A673 (cell line): ENCODE data around the gene SMIM38. TPM values are rescaled to one million over a fixed set of nuclear protein-coding genes. Genes with fewer than 3 reads are reported as not detected.
"Not testable (repeated sequence)": the region's sequence is repeated elsewhere in the genome, so short reads cannot be mapped to it uniquely, and the experiment has no call there.

Experiments
- BruUV-seq: library from RNA; stranded (reverse); fragments of 400-500 nt; replicated peaks from 2 replicates; lab custom pipeline; 2021; lab: Mats Ljungman, UMichigan
- CTCF ChIA-PET: fragments of 300-600 bp; sonication (Branson Sonifier 250); formaldehyde crosslinking; loops from one replicate; lab custom pipeline; 2022; ENCODE audit warnings: antibody characterized with exemption; lab: Charles Lee
- POLR2A ChIA-PET: fragments of 300-600 bp; sonication (Branson Sonifier 250); formaldehyde crosslinking; loops from one replicate; lab custom pipeline; 2022; ENCODE audit warnings: antibody characterized with exemption; ENCODE audit not compliant: low non-redundant PET; lab: Charles Lee
- DNase-seq: peaks from one replicate; pipeline ENCODE4 v3.0.0-alpha.2; 2015; ENCODE audit warnings: low spot score
- H3K27ac ChIP-seq: fragments of 200-600 bp; sonication (generic); 2 replicates; pipeline ENCODE4 v1.5.1; 2016; ENCODE audit warnings: mixed run types, low read depth, mild to moderate bottlenecking, mixed read lengths, antibody characterized with exemption, low read length; ENCODE audit not compliant: poor library complexity, severe bottlenecking
- H3K27me3 ChIP-seq: fragments of 200-600 bp; sonication (generic); replicated peaks from 2 replicates; pipeline ENCODE4 v1.6.1; 2017; ENCODE audit warnings: mixed run types, low read depth, mild to moderate bottlenecking, mixed read lengths, antibody characterized with exemption, low read length; ENCODE audit not compliant: insufficient read depth, poor library complexity
- H3K36me3 ChIP-seq: fragments of 200-600 bp; sonication (generic); 2 replicates; pipeline ENCODE4 v1.6.1; 2016; ENCODE audit warnings: mixed run types, mild to moderate bottlenecking, mixed read lengths, antibody characterized with exemption, low read length; ENCODE audit not compliant: insufficient read depth, poor library complexity, severe bottlenecking
- H3K4me1 ChIP-seq: fragments of 200-600 bp; sonication (generic); 2 replicates; pipeline ENCODE4 v1.6.1; 2017; ENCODE audit warnings: mixed run types, mild to moderate bottlenecking, mixed read lengths, antibody characterized with exemption, low read length; ENCODE audit not compliant: insufficient read depth, poor library complexity, severe bottlenecking
- H3K4me3 ChIP-seq: fragments of 200-600 bp; sonication (generic); 2 replicates; pipeline ENCODE4 v1.5.1; 2016; ENCODE audit warnings: low read depth, mixed run types, mild to moderate bottlenecking, mixed read lengths, low read length; ENCODE audit not compliant: poor library complexity, severe bottlenecking
- H3K9me3 ChIP-seq: fragments of 200-600 bp; sonication (generic); 2 replicates; pipeline ENCODE4 v1.6.1; 2016; ENCODE audit warnings: mixed run types, low read depth, mild to moderate bottlenecking, mixed read lengths, antibody characterized with exemption, low read length; ENCODE audit not compliant: poor library complexity, severe bottlenecking
- CTCF ChIP-seq: fragments of 300-800, 200-600 bp; sonication (generic); conservative IDR thresholded peaks from 2 replicates; pipeline ENCODE4 v1.5.1; 2017; ENCODE audit warnings: low read depth, mild to moderate bottlenecking, antibody characterized with exemption, low read length, moderate library complexity, mixed read lengths
- EZH2 ChIP-seq: fragments of 200-600 bp; sonication (generic); IDR thresholded peaks from 2 replicates; pipeline ENCODE4 v1.6.1; 2017; ENCODE audit warnings: borderline replicate concordance, low read depth, mild to moderate bottlenecking, mixed read lengths, antibody characterized with exemption, low read length; ENCODE audit not compliant: poor library complexity, severe bottlenecking
- intact Hi-C: fragments of 100-400 bp; cut with micrococcal nuclease; formaldehyde crosslinking; loops from one replicate; pipeline ENCODE4 v1.10.0; 2022; ENCODE audit not compliant: unreplicated experiment
- total RNA-seq: library from RNA; stranded (reverse); gene quantifications from 2 replicates; pipeline ENCODE4 v1.2.3, GENCODE V29; 2021

Gene SMIM38
- total RNA-seq, 1 experiment from 2014 or later, result 0.88 TPM

GRCh38 chr11:69138265-69138664, 17.5 kb upstream of the SMIM38 start:
- intact Hi-C loops, result no loop called here
- no peak for DNase-seq
- Histone ChIP-seq H3K9me3 (peaks cover 7% of the 10 kb centered on the region), H3K4me1 (no peaks in the 10 kb centered on the region), H3K4me3 (no peak overlapping the region), H3K36me3 (no peaks in the 10 kb centered on the region), H3K27me3 (no peaks in the 10 kb centered on the region), H3K27ac (no peak overlapping the region)
- ChIA-PET CTCF (no interaction called here), POLR2A (no interaction called here)
- no TSS peak for BruUV-seq
- TF ChIP-seq CTCF (no peak), EZH2 (no peak)

DNA sequence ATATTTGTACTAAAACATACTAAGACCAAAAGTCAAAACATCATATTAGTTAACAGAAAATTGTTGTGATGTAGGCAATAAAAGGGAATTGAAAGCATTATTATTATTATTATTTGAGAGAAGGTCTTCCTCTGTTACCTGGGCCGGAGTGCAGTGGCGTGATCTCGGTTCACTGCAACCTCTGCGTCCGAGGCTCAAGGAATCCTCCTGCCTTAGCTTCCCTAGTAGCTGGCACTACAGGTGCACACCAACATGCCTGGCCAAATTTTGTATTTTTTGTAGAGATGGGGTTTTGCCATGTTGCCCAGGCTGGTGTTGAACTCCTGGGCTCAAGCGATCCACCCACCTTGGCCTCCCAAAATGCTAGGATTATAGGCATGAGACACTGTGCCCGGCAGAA, 15.6 kb upstream of the SMIM38 start:
- POLR2A ChIA-PET, H3K4me1 ChIP-seq, DNase-seq, intact Hi-C loops, H3K27ac ChIP-seq, H3K9me3 ChIP-seq, H3K27me3 ChIP-seq, BruUV-seq, CTCF ChIA-PET, H3K36me3 ChIP-seq, H3K4me3 ChIP-seq: not testable (repeated sequence)

- no peaks in the 10 kb centered on the region for H3K4me1 ChIP-seq
- no peaks in the 10 kb centered on the region for H3K36me3 ChIP-seq
- ChIA-PET CTCF (interaction anchor here (0.6 kb wide), 1 partner anchor 39 kb away, joined by 3 read pairs; no protein-coding TSS in a partner anchor), POLR2A (no interaction called here)
- no peaks in the 10 kb centered on the region for H3K27me3 ChIP-seq
- H3K27ac ChIP-seq, result no peak overlapping the region
- intact Hi-C loops, result no loop called here
- H3K4me3 ChIP-seq, result no peak overlapping the region
- BruUV-seq, result no TSS peak
- H3K9me3 ChIP-seq, result no peaks in the 10 kb centered on the region
- TF ChIP-seq EZH2 (no peak), CTCF (no peak)
- DNase-seq, result no peak
These were observed 15.1 kb upstream of the SMIM38 start for GRCh38 chr11:69140635-69141034.

- H3K36me3 ChIP-seq, result no peaks in the 10 kb centered on the region
- H3K27ac ChIP-seq, result no peak overlapping the region
- peaks cover 9% of the 10 kb centered on the region for H3K9me3 ChIP-seq
- no peak for DNase-seq
- no peak for TF ChIP-seq CTCF
- TF ChIP-seq EZH2, result no peak
- no peak overlapping the region for H3K4me3 ChIP-seq
- ChIA-PET CTCF (no interaction called here), POLR2A (no interaction called here)
- intact Hi-C loops, result no loop called here
- H3K27me3 ChIP-seq, result no peaks in the 10 kb centered on the region
- H3K4me1 ChIP-seq, result no peaks in the 10 kb centered on the region
- BruUV-seq, result no TSS peak
These were observed 14.0 kb upstream of the SMIM38 start for GRCh38 chr11:69141742-69142141.
